NB4 (cell line): ENCODE data around the gene ITGAE.

Source experiments
- DNase-seq: peaks from one replicate; pipeline ENCODE4 v3.0.0; 2010; ENCODE audit warnings: low read depth
- H3K4me3 ChIP-seq: one replicate; pipeline ENCODE4 v1.5.1; 2011; ENCODE audit warnings: mild to moderate bottlenecking, low read depth, low read length, moderate library complexity
- MYC ChIP-seq: IDR thresholded peaks from 2 replicates; pipeline ENCODE4 v1.6.1; 2011; ENCODE audit warnings: low read depth, low read length
- POLR2A ChIP-seq: IDR thresholded peaks from 2 replicates; pipeline ENCODE4 v1.6.1; 2011; ENCODE audit warnings: mild to moderate bottlenecking; ENCODE audit not compliant: insufficient read length; ENCODE audit errors: extremely low read depth
- TF ChIP-seq, protein P1 (sequence below): IDR thresholded peaks from 2 replicates; pipeline ENCODE4 v1.6.1; 2011; ENCODE audit warnings: low read depth, low read length
- TF ChIP-seq, protein P2 (sequence below): IDR thresholded peaks from one replicate; pipeline ENCODE4 v1.5.1; 2012; ENCODE audit warnings: low read depth, low read length

Gene ITGAE, protein sequence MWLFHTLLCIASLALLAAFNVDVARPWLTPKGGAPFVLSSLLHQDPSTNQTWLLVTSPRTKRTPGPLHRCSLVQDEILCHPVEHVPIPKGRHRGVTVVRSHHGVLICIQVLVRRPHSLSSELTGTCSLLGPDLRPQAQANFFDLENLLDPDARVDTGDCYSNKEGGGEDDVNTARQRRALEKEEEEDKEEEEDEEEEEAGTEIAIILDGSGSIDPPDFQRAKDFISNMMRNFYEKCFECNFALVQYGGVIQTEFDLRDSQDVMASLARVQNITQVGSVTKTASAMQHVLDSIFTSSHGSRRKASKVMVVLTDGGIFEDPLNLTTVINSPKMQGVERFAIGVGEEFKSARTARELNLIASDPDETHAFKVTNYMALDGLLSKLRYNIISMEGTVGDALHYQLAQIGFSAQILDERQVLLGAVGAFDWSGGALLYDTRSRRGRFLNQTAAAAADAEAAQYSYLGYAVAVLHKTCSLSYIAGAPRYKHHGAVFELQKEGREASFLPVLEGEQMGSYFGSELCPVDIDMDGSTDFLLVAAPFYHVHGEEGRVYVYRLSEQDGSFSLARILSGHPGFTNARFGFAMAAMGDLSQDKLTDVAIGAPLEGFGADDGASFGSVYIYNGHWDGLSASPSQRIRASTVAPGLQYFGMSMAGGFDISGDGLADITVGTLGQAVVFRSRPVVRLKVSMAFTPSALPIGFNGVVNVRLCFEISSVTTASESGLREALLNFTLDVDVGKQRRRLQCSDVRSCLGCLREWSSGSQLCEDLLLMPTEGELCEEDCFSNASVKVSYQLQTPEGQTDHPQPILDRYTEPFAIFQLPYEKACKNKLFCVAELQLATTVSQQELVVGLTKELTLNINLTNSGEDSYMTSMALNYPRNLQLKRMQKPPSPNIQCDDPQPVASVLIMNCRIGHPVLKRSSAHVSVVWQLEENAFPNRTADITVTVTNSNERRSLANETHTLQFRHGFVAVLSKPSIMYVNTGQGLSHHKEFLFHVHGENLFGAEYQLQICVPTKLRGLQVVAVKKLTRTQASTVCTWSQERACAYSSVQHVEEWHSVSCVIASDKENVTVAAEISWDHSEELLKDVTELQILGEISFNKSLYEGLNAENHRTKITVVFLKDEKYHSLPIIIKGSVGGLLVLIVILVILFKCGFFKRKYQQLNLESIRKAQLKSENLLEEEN

DNA sequence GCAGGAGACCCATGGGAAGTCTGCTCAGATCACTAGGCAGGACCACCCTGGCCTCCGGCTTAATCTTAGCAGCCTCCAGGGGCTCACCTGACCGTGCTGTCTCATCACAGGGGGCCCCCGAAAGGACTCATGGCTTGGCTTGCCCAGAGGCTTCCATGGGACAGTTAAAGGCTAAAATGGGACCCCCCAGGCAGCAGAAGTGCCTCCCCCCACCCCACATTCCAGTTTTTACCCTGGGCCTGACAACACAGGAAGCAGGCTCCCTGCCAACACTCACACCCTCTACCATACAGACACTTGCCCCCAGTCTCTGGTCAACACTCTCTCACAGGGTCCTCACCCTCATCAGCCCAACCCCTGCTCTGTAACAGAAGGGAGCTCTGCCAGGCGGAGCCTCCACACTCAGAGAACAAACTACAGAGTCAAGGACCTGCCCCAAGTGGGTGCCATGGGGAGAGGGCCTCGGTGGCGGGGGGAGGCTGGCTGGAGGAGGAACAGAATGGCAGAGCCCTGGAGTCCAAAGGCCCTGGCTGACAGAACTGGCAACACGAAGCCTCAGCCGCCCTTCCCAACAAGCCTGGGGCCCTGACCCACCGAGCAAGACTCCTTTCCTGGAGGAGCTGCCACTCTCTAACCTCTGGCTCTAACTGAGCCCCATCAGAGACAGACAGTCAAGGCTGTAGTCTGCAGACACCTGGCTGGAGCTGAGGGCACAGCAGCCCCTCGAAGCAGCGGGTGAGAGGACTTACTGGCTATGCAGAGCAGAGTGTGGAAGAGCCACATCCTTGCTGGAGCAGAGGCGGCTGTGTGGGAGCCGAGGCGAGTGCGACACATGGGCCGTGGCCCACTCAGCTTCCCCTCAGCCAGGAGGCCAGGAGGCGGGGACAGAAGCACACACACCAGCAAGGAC is at the start of gene ITGAE:
Gene ITGAE (minus strand): TSS at position 827 of the 910 bp plus-strand sequence. CDS start 44 bp downstream, at position 783.
- TF ChIP-seq, protein P1, sequence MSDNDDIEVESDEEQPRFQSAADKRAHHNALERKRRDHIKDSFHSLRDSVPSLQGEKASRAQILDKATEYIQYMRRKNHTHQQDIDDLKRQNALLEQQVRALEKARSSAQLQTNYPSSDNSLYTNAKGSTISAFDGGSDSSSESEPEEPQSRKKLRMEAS = no peak
- TF ChIP-seq POLR2A (no peak), MYC (no peak)
- TF ChIP-seq, protein P2, sequence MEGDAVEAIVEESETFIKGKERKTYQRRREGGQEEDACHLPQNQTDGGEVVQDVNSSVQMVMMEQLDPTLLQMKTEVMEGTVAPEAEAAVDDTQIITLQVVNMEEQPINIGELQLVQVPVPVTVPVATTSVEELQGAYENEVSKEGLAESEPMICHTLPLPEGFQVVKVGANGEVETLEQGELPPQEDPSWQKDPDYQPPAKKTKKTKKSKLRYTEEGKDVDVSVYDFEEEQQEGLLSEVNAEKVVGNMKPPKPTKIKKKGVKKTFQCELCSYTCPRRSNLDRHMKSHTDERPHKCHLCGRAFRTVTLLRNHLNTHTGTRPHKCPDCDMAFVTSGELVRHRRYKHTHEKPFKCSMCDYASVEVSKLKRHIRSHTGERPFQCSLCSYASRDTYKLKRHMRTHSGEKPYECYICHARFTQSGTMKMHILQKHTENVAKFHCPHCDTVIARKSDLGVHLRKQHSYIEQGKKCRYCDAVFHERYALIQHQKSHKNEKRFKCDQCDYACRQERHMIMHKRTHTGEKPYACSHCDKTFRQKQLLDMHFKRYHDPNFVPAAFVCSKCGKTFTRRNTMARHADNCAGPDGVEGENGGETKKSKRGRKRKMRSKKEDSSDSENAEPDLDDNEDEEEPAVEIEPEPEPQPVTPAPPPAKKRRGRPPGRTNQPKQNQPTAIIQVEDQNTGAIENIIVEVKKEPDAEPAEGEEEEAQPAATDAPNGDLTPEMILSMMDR = no peak
- DNase-seq = no peak

DNA sequence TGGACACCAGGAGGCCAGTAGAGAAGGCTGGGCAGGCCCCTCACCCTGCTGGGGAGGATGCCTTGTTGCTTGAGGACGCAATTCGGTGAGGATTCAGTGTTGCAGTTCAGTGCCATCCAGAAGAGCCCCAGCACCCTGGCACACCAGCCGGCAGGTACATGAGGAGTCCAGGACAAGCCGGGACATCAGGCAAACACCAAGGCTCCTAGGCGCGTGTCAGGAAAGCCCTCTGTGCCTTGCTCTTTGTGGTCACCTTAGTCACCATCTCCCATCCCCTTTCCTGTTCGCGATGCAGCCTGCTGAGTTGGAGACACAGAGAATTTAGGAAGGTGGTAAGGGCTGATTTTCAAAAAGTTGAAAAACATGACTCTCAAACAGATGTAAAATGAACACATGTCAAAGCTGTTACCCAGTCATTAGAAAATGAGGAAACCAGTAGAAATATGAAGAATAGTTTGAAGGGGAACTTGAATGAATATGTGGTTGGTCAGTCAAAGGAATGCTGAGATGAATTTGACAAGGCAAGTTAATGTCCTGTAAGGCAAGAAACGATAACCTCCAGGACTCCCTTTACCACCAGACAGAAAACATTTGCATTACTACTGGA is 47.3 kb upstream of the ITGAE start:
- H3K4me3 ChIP-seq = no peak overlapping the region
- TF ChIP-seq MYC = no peak
- TF ChIP-seq, protein P1 = no peak
- TF ChIP-seq, protein P2 = no peak
- TF ChIP-seq POLR2A = no peak
- peak; percentile 39 for DNase-seq

More for the DNA sequence above, at the start of gene ITGAE:
- H3K4me3 ChIP-seq = no peak within 1 kb of the TSS

DNA sequence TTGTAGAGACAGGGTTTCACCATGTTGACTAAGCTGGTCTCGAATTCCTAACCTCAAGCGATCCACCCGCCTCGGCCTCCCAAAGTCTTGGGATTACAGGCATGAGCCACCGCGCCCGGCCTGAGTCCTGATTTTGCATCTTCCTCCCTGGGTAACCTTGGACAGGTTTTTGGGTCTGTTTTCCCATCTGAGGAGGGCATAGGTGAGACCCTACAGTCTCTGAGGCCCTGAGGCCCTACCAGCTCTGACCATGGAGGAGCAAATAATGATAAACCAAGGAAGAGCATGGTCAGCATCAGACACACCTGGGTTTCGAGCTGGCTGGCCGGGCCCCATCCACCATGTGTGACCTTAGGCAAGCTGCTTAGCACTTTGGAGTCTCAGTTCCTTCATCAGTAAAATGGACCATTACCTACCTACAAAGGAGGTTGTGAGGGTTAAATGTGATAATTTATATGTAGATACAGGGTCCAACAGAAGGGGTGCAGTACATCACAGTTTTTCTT is 46.2 kb upstream of the ITGAE start:
- no peak for TF ChIP-seq POLR2A
- TF ChIP-seq, protein P1 = no peak
- TF ChIP-seq, protein P2 = no peak
- no peak for TF ChIP-seq MYC
- H3K4me3 ChIP-seq = no peak overlapping the region
- no peak for DNase-seq

DNA sequence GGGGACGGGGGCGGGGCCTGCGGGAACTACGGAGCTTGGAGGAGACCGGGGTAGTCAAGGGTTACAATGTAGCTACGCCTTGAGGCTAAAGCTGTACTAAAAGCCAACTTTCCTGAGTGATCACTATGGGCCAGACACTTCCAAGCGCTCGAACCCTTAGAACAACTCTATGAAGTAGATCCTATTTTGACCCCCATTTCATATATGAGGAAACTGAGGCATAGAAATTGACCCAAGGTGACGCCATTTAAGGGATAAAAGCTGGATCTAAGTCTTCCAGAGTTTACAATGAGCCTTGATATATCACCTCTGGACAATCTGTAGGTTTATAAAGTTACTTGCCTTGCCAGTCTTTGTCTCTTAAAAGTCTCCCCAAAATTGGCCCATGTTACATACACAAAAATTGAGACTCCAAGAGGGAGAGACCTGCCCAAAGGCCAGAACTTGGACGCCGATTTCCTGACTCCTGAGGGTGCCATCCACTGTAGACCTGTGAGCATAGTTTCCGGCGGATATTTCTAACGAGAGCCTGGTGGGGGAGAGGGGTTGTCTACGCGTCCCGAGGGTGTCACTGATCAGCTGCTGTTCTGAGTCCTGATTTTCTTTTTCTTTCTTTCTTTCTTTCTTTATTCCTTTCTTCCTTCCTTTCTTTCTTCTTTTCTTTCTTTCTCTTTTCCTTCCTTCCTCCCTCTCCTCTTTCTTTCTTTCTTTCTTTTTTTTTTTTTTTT is 45.6 kb upstream of the ITGAE start:
- no peak overlapping the region for H3K4me3 ChIP-seq
- no peak for DNase-seq
- TF ChIP-seq MYC = no peak
- no peak for TF ChIP-seq POLR2A
- TF ChIP-seq, protein P2 = no peak
- TF ChIP-seq, protein P1 = no peak
